ENCODE results near the gene CCL22.
"Not testable (repeated sequence)": the region's sequence is repeated elsewhere in the genome, so short reads cannot be mapped to it uniquely, and the experiment has no call there.

Gene CCL22

GRCh38 chr16:57348327-57348726 is 10.3 kb upstream of the CCL22 start:
- no peak for DNase-seq

GRCh38 chr16:57349212-57350031 is 9.2 kb upstream of the CCL22 start:
- no peak for DNase-seq

GRCh38 chr16:57352636-57353047 is 5.9 kb upstream of the CCL22 start:
- DNase-seq, result no peak

- DNase-seq, result no peak
These were observed 4.3 kb upstream of the CCL22 start for GRCh38 chr16:57354311-57354710.

GRCh38 chr16:57355898-57356414 is 2.6 kb upstream of the CCL22 start:
- no peak for DNase-seq

GRCh38 chr16:57356547-57356946 is 2.0 kb upstream of the CCL22 start:
- DNase-seq, result no peak

GRCh38 chr16:57357330-57358085 is 1.1 kb upstream of the CCL22 start:
- no peak for DNase-seq

GRCh38 chr16:57358086-57358420 is 530 bp upstream of the CCL22 start:
- no peak for DNase-seq

- no peak for DNase-seq
These were observed 1.8 kb downstream of the CCL22 start for GRCh38 chr16:57360321-57360935.

GRCh38 chr16:57361404-57361803 is 2.8 kb downstream of the CCL22 start:
- DNase-seq, result no peak

- no peak for DNase-seq
These were observed 5.6 kb downstream of the CCL22 start for GRCh38 chr16:57364143-57364542.

GRCh38 chr16:57366544-57367040 is 8.0 kb downstream of the CCL22 start:
- DNase-seq, result no peak

GRCh38 chr16:57367116-57367752 is 8.7 kb downstream of the CCL22 start:
- DNase-seq, result no peak

GRCh38 chr16:57371494-57372371 is 13.2 kb downstream of the CCL22 start:
- no peak for DNase-seq

- DNase-seq, result peak; percentile 41 to 67
These were observed 14.0 kb downstream of the CCL22 start, which contains the start of gene CX3CL1 for GRCh38 chr16:57372372-57373116. TSS of gene CX3CL1 (plus strand) at chr16:57372490. CDS start at chr16:57372569, 79 bp downstream.

GRCh38 chr16:57373117-57373947 is 14.7 kb downstream of the CCL22 start:
- peak; percentile 30 to 57 for DNase-seq

GRCh38 chr16:57374067-57374534 is 15.5 kb downstream of the CCL22 start:
- no peak for DNase-seq

GRCh38 chr16:57374925-57375465 is 16.4 kb downstream of the CCL22 start:
- not testable (repeated sequence) for DNase-seq

GRCh38 chr16:57376313-57376818 is 17.8 kb downstream of the CCL22 start:
- no peak for DNase-seq
